Hematopoietic multipotent progenitor cell treated with erythropoietin and hydrocortisone succinate and interleukin-3 and kit ligand, for 4 days (in vitro differentiated cells): Measurements from ENCODE around the gene AASDH.

Source experiments
- DNase-seq: peaks from one replicate; pipeline ENCODE4 v3.0.0-alpha.2; 2015

AASDH gene

DNA sequence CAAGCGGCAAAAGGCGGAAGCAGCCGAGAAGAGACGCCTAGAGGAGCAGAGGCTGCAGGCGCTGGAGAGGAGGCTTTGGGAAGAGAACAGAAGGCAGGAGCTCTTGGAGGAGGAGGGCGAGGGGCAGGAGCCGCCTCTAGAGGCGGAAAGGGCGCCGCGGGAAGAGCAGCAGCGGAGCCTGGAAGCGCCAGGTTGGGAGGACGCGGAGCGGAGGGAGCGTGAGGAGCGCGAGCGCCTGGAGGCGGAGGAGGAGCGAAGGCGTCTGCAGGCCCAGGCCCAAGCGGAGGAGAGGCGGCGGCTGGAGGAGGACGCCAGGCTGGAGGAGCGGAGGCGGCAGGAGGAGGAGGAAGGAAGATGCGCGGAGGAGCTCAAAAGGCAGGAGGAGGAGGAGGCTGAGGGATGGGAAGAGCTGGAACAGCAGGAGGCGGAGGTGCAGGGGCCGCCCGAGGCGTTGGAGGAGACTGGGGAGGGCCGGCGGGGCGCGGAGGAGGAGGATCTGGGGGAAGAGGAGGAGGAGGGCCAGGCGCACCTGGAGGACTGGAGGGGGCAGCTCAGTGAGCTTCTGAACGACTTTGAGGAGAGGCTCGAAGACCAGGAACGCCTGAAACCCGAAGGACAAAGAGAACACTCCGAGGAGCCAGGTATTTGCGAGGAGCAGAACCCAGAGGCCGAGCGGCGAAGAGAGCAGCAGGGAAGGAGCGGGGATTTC, 72.9 kb downstream of the AASDH start:
- DNase-seq: no peak

- no peak for DNase-seq
These were observed 74.2 kb downstream of the AASDH start for GRCh38 chr4:56313132-56313531.

GRCh38 chr4:56311299-56311975, 75.9 kb downstream of the AASDH start:
- no peak for DNase-seq

DNA sequence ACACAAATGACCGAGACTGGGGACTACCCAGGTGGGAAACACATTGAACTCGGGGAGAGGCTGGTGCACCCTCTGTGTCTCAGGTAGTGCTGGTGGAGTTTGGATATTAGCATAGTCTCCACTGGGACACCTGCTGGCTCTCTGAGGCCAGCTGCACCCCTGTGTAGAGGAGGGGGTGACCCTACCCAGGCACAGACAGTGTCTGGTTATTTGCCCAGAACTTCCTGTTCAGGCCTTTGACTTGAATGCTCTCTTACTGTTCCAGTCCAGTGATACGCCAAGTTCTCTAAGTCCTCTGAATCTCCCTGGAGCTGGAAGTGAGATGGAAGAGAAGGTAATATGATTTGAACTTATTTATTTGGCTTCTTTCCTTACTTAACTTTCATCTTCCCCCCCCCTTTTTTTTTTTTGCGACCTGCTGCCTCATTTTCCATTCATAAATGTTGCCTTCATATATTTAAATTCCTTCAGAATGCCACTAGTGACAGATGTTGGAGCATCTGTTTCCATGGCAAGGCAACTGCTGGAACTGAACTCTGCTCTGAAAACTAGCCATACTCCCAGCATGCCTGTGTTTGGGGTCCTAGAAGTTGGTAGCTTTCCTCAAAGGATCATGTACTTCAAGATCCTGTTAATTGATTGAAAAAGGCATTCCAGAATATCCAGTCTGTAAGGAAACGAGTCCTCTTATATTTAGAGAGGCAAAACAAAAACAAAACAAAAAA, 76.7 kb downstream of the AASDH start:
- DNase-seq: no peak

GRCh38 chr4:56308384-56308783, 78.9 kb downstream of the AASDH start:
- no peak for DNase-seq

GRCh38 chr4:56307423-56307822, 79.9 kb downstream of the AASDH start:
- no peak for DNase-seq

- DNase-seq: no peak
These were observed 81.9 kb downstream of the AASDH start for GRCh38 chr4:56305390-56305789.

- no peak for DNase-seq
These were observed 83.4 kb downstream of the AASDH start for GRCh38 chr4:56303921-56304320.

GRCh38 chr4:56302760-56303159, 84.5 kb downstream of the AASDH start:
- no peak for DNase-seq

GRCh38 chr4:56301997-56302496, 85.2 kb downstream of the AASDH start:
- DNase-seq: no peak

DNA sequence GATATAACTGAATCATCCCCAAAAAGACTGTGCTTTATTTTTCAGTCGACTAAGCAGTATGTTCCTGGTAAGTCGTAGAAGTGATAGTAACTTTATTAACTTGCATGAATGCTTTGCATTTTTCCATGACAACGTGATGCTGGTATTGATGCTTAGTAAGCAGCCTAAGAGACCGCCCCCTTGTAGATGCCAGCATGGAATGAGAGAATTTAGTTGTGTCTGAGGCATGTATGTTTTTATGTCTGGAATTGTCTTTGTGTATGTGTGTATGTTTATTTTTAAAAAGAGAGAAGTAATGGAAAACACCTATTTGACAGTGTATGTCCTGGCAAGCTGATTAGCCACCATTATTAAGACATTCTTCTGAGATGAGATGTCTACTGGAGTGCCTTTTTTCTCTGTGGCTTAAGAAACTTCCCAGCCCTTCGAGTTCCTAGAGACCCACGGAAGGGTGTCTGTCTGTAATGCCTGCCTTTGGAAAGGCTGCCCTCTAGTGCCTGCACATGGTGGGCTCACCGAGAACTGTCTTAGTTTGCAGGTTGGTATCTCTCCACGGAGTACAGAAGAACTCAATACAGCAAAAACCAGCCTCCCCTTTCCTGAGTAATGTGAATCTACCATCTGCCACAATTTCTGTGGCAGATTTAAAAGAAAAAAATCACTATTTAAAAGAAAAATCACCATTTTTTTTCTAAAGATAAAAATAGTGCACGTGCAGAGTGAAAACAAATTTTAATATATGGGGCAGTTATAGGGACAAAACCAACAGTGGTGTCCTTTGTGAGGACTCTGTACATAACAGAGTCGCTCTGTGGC, 85.9 kb downstream of the AASDH start:
- DNase-seq: peak; percentile 91

GRCh38 chr4:56298236-56298635, 89.1 kb downstream of the AASDH start:
- no peak for DNase-seq

DNA sequence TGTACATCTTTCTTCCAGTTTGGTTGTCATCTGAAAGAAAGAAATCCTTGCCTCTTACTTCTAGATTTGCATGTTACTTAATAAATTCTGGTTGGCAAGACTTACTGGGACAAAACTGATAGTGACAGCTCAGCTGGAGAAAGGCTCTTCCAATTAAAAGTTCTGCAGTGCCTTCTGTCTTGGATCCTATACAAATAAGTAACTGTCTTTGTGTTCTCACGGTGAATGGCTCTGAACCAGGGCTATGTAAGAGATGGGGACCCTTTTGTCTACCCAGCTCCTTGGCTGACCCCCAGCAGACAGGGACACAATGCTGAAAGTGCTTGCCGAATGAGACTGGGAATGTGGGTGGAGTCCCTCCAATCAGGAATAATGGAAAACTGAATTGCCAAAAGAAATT, 89.5 kb downstream of the AASDH start:
- no peak for DNase-seq

DNA sequence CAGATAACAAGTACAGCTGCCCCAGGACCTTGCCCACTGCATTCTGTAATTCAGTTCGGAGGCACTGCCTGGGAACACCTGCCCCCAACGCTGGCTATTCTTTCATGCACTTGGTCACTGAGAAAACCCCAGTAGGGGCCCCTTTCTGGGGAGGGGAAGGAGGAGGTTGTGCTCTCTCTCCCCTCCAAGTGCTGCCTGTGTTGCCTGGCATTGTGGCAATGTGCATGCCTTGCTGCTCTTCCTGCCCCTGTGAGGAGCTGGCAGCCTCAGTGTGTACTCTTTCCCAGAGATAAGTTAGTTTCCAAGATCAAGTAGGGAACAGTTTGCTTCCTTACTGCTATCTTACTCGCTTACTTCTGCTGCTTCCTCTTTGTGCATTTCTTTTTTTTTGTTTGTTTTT, 90.8 kb downstream of the AASDH start:
- peak; percentile 22 for DNase-seq

- no peak for DNase-seq
These were observed 94.2 kb downstream of the AASDH start for GRCh38 chr4:56293121-56293520.

DNA sequence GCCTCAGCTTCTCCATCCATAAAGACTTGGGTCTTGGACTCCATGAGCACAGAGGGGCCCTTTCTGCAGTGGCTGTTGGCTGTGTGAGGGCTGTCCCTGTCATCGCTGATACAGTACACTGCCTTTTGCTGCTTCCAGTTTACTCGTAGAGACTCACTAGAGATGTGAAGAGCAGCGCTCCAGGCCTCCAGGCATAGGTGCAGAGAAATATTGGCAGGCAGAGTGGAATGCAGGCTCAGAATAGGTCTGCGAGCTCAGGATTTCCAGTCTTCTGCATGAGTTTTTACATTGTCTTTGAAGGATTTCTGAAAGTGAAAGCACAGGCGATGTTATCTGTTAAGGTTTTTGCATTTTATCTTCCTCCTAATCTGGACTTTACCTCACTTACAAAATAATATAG, 97.4 kb downstream of the AASDH start:
- DNase-seq: no peak

DNA sequence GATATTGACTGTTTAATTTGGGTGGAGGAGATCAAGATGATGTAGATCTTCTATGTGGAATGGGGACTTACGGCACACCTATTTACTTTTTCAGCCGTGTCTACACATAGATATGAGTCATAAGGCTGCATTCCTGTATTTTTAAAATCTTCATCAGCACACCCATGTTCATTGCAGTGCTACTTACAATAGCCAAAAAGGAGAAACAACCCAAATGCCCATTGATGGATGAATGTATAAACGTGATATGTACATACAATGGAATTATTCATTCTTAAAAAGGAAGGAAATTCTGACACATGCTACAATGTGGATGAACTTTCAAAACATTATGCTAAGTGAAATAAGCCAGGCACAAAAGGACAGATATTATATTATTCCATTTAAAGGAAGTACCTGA, 98.6 kb downstream of the AASDH start:
- no peak for DNase-seq
